HepG2 (cell line): ENCODE data around the gene MAP2K5. TPM values are rescaled to one million over a fixed set of nuclear protein-coding genes. Genes with fewer than 3 reads are reported as not detected.

ENCODE experiments used
- AHDC1 ChIP-seq: sonication (generic); formaldehyde crosslinking; IDR thresholded peaks from 2 replicates; pipeline ENCODE4 v1.5.1; 2020; ENCODE audit warnings: mild to moderate bottlenecking, missing genetic modification reagents, borderline replicate concordance
- ATAD3A ChIP-seq: sonication (generic); formaldehyde crosslinking; IDR thresholded peaks from 2 replicates; pipeline ENCODE4 v1.4.0; 2020; ENCODE audit warnings: missing genetic modification reagents
- E2F5 ChIP-seq: sonication (generic); formaldehyde crosslinking; conservative IDR thresholded peaks from 2 replicates; pipeline ENCODE4 v1.4.0; 2020; ENCODE audit warnings: missing genetic modification reagents
- MAFF ChIP-seq: IDR thresholded peaks from 2 replicates; pipeline ENCODE4 v1.6.1; 2011; ENCODE audit warnings: low read depth, low read length, improper control_type of control experiment
- MBNL3 ChIP-seq: fragments of 250-450 bp; sonication (Bioruptor Pico); conservative IDR thresholded peaks from 2 replicates; pipeline ENCODE4 v1.8.0; 2022; ENCODE audit warnings: mild to moderate bottlenecking, inconsistent platforms
- MNT ChIP-seq: fragments of 450-650 bp; IDR thresholded peaks from 2 replicates; pipeline ENCODE4 v1.6.1; 2016
- MTF1 ChIP-seq: sonication (generic); formaldehyde crosslinking; IDR thresholded peaks from 2 replicates; pipeline ENCODE4 v1.5.0; 2020; ENCODE audit warnings: missing genetic modification reagents
- POLR2G ChIP-seq: fragments of 200-400 bp; formaldehyde crosslinking; IDR thresholded peaks from 2 replicates; pipeline ENCODE4 v1.6.1; 2018; ENCODE audit warnings: mild to moderate bottlenecking, low read depth, low read length, moderate library complexity
- SRY ChIP-seq: sonication (generic); formaldehyde crosslinking; IDR thresholded peaks from 2 replicates; pipeline ENCODE4 v1.8.0; 2022; ENCODE audit warnings: mild to moderate bottlenecking, missing genetic modification reagents
- ZNF235 ChIP-seq: sonication (generic); formaldehyde crosslinking; IDR thresholded peaks from 2 replicates; pipeline ENCODE4 v1.8.1; 2023; ENCODE audit warnings: mild to moderate bottlenecking, missing genetic modification reagents, borderline replicate concordance
- ZNF567 ChIP-seq: sonication (generic); formaldehyde crosslinking; IDR thresholded peaks from 2 replicates; pipeline ENCODE4 v1.8.1; 2023; ENCODE audit warnings: mild to moderate bottlenecking, missing genetic modification reagents, borderline replicate concordance
- ZNF784 ChIP-seq: sonication (generic); formaldehyde crosslinking; IDR thresholded peaks from 2 replicates; pipeline ENCODE4 v1.5.1; 2020; ENCODE audit warnings: missing genetic modification reagents, mild to moderate bottlenecking, borderline replicate concordance
- polyA plus RNA-seq, 8 experiments: library from polyadenylated mRNA; depleted of rRNA in 3 of 8; stranded (reverse) in 7 of 8; unstranded in 1 of 8; fragments of >200 nt; fragmentation: Illumina TruSeq in 4 of 8; extraction: Trizol in 4 of 8; gene quantifications; 2 replicates each; pipeline versions ENCODE4 v1.2.1 to v1.2.3, GENCODE V29; 2011 to 2016; ENCODE audit warnings: low read depth in 4 of 8, missing spikeins in 1 of 8, mixed read lengths in 1 of 8; ENCODE audit not compliant: insufficient read depth in 1 of 8
- total RNA-seq, 5 experiments: library from RNA; depleted of rRNA; stranded (reverse); fragments of >200 nt; fragmentation: Illumina TruSeq; extraction: Trizol; gene quantifications; 2 replicates each; pipeline ENCODE4 v1.2.3, GENCODE V29; 2016; ENCODE audit warnings: low read depth in 1 of 5

The MAP2K5 gene
- total and polyA plus RNA-seq, 2 of the 13 experiments (the other 11 are each of a cell fraction or from before 2014, with no cell fraction given), result 4.0 to 4.3 TPM

- TF ChIP-seq ZNF784, result no peak
- no peak for TF ChIP-seq ATAD3A (CRISPR knock-in tag)
- TF ChIP-seq POLR2G, result peak; percentile 88
- TF ChIP-seq ZNF567 (CRISPR knock-in tag), result 0 out of 2 replicates have a peak, but pooled peaks have one; percentile 26
- peak; percentile 28; the same call in 1 of the 2 replicates for TF ChIP-seq MNT
- TF ChIP-seq MBNL3 (CRISPR knock-in tag), result no peak
- TF ChIP-seq ZNF235 (CRISPR knock-in tag), result no peak
- TF ChIP-seq MTF1, result no peak
- TF ChIP-seq MAFF, result no peak
- TF ChIP-seq AHDC1 (CRISPR knock-in tag), result no peak
- TF ChIP-seq SRY (CRISPR knock-in tag), result 0 out of 2 replicates have a peak, but pooled peaks have one; percentile 62
- TF ChIP-seq E2F5 (CRISPR knock-in tag), result 0 out of 2 replicates have a peak, but pooled peaks have one; percentile 33
Measured at GRCh38 chr15:67839929-67840748, 297.6 kb downstream of the MAP2K5 start, which contains the start of gene RNU6-1 (continued).
